ENCODE measurements around the gene PSMD6.

- no peak for TF ChIP-seq CTCF (IDR thresholded peaks at IDR 0.05)
- no peak for TF ChIP-seq POLR2A (IDR thresholded peaks at IDR 0.05)
- no peak for TF ChIP-seq POLR2AphosphoS5 (IDR thresholded peaks at IDR 0.05)
- no peak for TF ChIP-seq EP300 (IDR thresholded peaks at IDR 0.05; ENCODE audit: low read depth)
Observed at GRCh38 chr3:64053117-64053516, 29.8 kb upstream of the PSMD6 start.
